ENCODE data around the gene C14orf180.

The C14orf180 gene

GRCh38 chr14:104579507-104579906, at the start of gene C14orf180:
Gene C14orf180 (plus strand): TSS chr14:104579764. CDS start chr14:104586431, 6,667 bp downstream.
- no peak for DNase-seq

GRCh38 chr14:104530646-104531045, 48.9 kb upstream of the C14orf180 start:
- DNase-seq, result no peak

- DNase-seq, result no peak
Observed at GRCh38 chr14:104531421-104532190, 48.0 kb upstream of the C14orf180 start.

- no peak for DNase-seq
Observed at GRCh38 chr14:104532191-104532555, 47.4 kb upstream of the C14orf180 start.

- DNase-seq, result no peak
Observed at GRCh38 chr14:104534036-104534435, 45.5 kb upstream of the C14orf180 start.

GRCh38 chr14:104536942-104537612, 42.5 kb upstream of the C14orf180 start:
- no peak for DNase-seq

GRCh38 chr14:104537613-104537988, 42.0 kb upstream of the C14orf180 start:
- DNase-seq, result no peak

GRCh38 chr14:104541905-104542465, 37.6 kb upstream of the C14orf180 start:
- DNase-seq, result no peak

- no peak for DNase-seq
Observed at GRCh38 chr14:104542871-104543830, 36.4 kb upstream of the C14orf180 start.

- no peak for DNase-seq
Observed at GRCh38 chr14:104544362-104544961, 35.1 kb upstream of the C14orf180 start.

- no peak for DNase-seq
Observed at GRCh38 chr14:104545151-104545941, 34.2 kb upstream of the C14orf180 start.

GRCh38 chr14:104545942-104546501, 33.5 kb upstream of the C14orf180 start:
- no peak for DNase-seq

- no peak for DNase-seq
Observed at GRCh38 chr14:104546591-104547309, 32.8 kb upstream of the C14orf180 start.

- DNase-seq, result no peak
Observed at GRCh38 chr14:104547310-104547997, 32.1 kb upstream of the C14orf180 start.

GRCh38 chr14:104547998-104548700, 31.4 kb upstream of the C14orf180 start:
- DNase-seq, result no peak

- no peak for DNase-seq
Observed at GRCh38 chr14:104548802-104549535, 30.6 kb upstream of the C14orf180 start.

- no peak for DNase-seq
Observed at GRCh38 chr14:104549536-104550339, 29.8 kb upstream of the C14orf180 start.

All from NCI-H748 treated with DMSO at 0.1 percent for 48 hours (cell line).